DND-41 (cell line): ENCODE results near the gene FAM50A.

Experiments used
- EZH2 ChIP-seq: IDR thresholded peaks from 3 replicates; pipeline ENCODE4 v1.6.1; 2012; ENCODE audit warnings: borderline replicate concordance, low read depth, mild to moderate bottlenecking, moderate library complexity, low read length, inconsistent platforms; ENCODE audit not compliant: severe bottlenecking
- TF ChIP-seq, protein P1 (sequence below): IDR thresholded peaks from 2 replicates; pipeline ENCODE4 v1.5.1; 2012; ENCODE audit warnings: borderline replicate concordance, low read length, moderate library complexity, mild to moderate bottlenecking; ENCODE audit not compliant: poor library complexity, severe bottlenecking; ENCODE audit errors: extremely low read depth

DNA sequence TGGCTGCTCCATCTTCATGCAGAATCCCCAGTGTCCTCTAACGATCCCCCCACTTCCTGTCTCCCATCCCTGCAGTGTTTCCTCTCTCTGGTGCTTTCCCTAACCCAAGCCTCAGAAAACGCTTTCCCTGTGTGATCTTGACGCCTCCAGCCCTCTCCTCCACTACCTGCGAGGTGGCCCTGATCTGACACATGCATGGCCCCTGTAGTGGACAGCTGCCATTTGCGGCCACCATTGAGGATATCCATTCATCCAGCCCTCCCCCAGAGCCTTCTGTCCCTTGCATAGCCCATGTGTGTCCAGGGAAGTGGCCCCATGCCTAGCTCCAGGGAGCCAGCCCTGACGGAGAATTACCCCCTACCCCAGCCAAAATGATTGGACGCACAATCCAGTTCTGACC is 39.4 kb downstream of the FAM50A start:
- TF ChIP-seq EZH2 = no peak
- TF ChIP-seq, protein P1, sequence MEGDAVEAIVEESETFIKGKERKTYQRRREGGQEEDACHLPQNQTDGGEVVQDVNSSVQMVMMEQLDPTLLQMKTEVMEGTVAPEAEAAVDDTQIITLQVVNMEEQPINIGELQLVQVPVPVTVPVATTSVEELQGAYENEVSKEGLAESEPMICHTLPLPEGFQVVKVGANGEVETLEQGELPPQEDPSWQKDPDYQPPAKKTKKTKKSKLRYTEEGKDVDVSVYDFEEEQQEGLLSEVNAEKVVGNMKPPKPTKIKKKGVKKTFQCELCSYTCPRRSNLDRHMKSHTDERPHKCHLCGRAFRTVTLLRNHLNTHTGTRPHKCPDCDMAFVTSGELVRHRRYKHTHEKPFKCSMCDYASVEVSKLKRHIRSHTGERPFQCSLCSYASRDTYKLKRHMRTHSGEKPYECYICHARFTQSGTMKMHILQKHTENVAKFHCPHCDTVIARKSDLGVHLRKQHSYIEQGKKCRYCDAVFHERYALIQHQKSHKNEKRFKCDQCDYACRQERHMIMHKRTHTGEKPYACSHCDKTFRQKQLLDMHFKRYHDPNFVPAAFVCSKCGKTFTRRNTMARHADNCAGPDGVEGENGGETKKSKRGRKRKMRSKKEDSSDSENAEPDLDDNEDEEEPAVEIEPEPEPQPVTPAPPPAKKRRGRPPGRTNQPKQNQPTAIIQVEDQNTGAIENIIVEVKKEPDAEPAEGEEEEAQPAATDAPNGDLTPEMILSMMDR = no peak
